Stimulated activated CD8-positive, alpha-beta memory T cell treated with anti-CD3 and anti-CD28 coated beads, Interleukin-4, amount 100 ng/mL, for 4 hours (primary cell): Measurements from ENCODE around the gene RPLP1.

Experiments
- DNase-seq, 2 donors: peaks; one replicate each; pipeline ENCODE4 v3.0.0-alpha.2; 2020; ENCODE audit warnings: low read depth in 2 of 2, low spot score in 1 of 2

RPLP1 gene

DNA sequence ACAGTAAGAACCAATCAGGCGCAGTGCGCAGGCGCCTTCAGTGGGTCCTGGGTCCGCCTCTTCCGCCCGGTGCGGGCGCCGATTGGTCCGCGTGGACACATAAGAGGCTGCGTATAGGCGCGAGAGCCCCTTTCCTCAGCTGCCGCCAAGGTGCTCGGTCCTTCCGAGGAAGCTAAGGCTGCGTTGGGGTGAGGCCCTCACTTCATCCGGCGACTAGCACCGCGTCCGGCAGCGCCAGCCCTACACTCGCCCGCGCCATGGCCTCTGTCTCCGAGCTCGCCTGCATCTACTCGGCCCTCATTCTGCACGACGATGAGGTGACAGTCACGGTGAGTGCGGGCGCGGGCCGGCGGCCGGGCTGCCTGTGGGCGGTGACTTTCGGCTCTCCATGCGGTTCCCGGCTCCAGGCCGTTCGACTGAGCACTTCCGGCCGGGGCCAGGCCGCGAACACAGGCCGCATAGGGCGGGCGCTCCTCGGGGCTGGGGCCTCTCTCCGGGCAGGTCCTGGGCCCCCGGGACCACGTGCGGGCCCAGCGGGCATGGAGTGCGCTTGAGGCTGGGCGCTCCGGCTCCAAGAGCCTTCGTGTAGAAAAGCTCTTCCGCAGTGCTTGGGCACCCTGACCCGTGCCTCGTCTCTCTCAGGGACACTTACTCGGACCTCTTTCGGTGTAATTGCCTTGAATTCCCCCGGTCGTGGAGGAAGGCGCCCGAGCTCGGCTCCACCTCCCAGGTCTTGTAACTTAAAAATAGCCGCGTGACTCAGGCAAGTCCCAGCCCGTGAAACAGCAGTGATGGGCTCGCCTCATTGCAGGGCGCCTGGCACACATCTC lies at the start of gene RPLP1:
RPLP1 (plus strand) TSS at position 127 of the 830 bp plus-strand sequence; CDS start at position 258, 131 bp downstream.
- DNase-seq = peak; percentile 88 to 91

DNA sequence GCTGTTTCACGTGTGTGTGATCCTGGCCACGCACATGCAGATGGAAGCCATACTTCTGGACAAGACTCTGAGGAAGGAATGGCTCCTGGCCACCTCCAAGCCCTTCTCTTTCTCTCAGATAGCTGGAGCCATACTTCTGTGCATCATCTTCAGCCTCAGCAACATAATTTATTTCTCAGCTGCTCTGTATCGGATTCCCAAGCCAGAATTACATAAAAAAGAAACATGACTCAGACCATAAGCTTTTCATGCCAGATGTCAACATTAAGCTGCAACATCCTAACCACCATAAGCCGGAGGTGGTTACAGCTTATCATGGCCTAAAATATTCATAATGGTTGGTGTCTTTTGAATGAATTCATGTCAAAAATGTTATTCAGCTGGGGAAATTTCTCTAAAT lies 49.0 kb upstream of the RPLP1 start:
- DNase-seq = no peak

DNA sequence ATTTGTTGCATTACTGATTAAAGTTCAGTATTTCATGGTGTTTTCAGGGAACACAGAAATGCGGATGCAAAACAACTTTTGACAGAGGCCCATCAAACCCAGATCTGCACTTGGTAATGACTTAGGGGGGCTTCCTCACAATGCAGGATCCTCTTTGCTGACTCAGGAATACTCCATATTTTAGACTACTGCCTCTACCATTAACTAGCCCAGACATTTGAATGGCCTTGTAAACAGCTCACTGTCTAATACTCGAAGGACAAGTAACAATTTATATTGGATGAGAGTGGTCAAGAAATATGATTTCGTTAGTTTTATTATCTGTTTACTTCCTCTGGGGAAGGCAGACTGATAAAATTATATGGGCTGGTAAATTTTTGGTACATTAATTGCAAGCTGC lies 47.5 kb upstream of the RPLP1 start:
- no peak for DNase-seq

DNA sequence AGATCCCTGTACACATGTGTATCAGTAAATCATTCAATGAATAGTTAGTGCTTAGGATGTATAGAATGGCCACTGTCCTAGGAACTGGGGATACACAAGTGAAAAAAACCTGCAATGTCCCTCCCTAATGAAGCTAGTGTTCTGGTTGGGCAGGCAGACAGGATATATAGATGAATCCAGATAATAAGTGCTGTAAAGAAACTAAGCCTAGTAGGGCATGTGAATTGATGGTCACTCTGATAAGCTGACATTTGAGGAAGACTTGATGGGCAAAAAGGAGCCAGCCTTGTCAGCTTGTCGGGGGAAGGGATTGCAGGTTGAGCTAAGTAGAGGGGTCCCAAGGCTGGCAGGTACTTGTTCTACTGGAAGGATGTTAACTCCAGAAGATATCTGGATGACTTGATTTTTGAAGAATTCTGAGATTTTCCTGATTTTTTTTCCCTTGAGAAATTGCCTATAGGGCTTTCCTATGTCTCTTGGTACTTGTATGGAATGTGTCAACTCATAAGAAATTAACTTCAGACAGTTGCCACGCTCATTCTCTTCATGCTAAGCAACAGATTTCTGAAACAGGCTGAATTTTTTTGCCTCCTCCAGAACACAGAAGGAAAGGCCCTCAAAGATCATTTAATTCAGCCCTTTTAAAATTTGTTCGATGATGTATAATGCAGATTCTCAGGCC lies 44.8 kb upstream of the RPLP1 start:
- no peak for DNase-seq

DNA sequence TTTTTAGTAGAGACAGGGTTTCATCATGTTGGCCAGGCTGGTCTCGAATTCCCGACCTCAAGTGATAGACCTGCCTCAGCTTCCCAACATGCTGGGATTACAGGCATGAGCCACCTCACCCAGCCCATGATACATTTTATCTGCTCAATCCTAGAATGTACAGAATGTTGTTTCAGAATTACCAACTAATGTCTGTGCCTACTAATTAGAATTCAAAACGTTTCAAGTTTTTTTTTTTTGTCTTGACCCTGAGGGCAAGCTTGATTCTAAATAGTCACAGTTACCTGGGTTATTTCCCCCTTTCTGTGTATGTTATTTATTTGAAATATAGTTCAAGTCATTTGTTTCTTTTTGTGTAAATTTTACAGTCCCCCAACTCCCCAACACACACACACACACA lies 43.8 kb upstream of the RPLP1 start:
- no peak for DNase-seq

DNA sequence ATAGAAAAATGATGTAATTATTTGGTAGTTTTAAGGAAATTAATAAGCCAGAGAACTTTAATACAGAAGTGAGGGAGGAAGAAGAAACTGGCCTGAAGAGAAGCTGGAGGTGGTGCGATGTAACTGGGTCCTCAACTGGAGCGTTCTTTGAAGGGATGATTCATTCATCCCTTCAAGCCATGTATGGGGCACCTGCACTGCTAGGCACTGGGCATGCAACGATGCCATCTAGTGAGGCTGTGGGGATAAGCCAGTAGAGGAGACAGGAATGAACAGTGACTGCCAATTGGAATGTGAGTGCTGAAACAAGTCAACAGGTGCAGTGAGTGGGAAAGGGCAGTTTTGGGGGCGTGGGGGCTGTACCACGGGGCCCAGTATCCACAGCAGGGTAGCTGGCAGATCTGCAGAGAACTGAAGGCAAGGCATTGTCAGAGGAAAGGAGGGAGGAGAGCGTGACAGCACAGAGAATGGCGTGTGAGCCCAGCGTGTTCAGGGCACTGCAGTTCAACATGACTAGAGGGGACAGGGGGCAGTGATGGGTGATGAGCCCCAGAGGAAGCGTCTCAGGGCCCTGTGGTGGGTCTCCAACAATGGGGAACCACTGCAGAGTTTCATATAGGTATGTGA lies 42.3 kb upstream of the RPLP1 start:
- no peak for DNase-seq

DNA sequence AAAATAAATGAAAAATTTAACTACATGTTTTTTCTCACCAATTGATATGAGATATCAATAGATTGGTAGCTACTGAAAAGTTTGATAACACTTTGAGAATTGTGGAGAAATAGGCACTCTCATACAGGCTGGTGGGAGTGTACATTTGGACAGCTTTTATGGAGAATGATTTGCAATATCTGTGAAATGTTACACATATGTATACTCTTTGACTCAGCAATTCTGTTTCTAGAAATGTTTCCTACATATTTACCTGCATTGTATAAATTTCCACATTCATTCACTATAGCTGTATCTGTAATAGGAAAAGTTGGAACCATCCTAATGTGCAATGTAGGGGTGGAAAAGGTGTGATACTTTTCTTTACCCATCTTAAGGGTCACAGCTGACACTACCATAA lies 40.3 kb upstream of the RPLP1 start:
- DNase-seq = no peak

DNA sequence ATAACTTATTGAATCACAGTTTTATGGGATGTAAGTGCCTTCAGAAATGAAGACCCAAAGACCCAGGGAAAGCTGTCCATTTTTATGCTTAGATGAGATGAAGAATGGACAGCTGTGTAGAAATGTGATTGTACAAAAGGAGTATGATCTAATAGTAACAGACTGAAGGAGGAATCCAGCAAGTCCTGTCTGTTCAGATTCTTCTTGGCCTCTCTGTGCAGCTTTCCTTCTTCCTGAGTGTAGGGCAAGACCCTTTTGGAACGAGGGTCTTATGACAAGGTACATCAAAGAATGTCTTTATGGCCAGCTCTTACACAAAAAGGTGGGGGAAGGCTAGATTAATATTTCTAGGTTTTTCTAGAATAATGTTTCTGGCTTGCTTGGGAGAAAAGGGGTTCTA lies 39.9 kb upstream of the RPLP1 start:
- DNase-seq = no peak

DNA sequence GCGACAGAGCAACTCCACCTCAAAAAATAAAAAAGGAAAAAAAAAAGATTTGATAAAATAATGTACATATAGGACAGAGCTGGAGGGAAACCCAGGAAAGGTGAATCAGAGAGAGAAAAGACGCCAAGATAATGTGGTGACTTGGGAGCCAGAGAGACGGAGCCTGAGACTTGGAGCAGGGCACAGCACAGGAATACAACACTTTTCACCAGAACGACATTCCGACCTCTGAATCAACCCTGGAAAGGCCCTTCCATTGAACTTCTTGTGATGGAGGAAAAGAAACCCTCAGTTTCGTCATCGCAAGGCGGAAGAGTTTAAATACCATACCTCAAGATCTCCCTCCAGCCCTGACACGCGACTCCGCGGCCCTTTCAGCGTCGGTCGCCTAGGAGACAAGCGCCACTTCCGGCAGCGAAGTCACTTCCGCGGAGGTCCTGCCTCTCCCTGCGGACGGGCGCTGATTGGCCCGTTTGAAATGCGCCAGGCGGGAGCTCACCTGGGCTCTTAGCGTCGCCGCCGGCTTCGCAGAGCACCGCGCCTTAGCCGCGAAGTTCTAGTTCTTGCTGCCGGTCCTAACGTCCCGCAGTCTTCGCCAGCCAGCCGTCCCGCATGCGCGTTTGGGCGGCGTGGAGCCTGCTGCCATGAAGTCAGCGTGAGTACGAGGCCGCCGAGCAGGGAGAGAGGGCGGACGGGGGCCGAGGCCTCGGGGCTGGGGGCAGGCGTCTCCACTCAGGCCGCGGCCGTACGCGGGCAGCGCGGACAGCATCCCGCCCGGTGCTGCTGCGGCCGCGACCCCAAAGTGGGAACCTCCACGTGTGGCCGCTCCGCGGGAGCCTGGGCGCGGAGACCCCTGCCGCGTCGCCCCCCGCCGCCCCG lies 38.6 kb upstream of the RPLP1 start, which contains the start of gene KIF23:
KIF23 (plus strand) TSS at position 528 of the 879 bp plus-strand sequence; CDS start at position 645, 117 bp downstream.
- peak; percentile 84 for DNase-seq

DNA sequence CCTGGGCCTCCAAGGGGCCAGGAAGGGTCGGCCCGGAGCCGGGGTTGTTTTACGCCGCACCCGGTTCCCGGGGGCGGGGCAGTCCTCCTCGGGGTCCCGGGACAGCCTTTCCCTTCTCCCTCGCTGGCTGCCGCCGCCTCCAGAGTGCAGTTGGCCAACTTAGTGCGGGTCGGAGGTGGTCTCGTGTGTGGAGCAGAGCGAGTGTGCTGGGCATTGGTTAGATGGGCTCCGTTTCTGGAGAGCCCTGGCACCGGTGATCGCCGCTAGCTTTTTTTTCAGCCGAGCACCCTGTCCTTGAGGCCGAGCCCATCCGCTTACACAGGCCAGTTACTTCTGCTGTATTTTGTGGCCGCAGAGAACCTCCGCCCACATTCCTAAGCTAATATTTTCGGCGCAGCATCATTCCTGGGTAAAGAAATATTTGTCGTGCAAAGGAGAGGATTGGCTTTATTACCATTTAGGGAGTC lies 37.9 kb upstream of the RPLP1 start:
- DNase-seq = no peak

DNA sequence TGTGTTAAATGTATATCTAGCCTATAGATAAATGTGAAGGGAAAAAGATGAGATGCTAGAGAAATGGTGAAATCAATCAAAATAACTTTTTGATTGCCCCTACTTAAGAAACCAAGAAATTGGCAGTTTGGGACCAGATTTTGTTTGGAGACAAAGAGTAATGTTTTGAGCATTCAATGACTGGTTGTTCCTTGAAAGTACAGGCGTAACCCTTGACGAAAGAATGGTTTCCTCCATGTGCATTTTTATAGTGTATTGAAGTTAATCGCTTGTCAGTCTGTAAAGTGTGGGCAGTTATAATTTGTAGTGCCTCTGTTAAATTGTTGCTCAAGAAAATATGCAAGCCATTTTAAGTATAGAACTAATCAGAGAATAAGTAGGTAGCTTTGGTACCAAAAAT lies 37.2 kb upstream of the RPLP1 start:
- no peak for DNase-seq

DNA sequence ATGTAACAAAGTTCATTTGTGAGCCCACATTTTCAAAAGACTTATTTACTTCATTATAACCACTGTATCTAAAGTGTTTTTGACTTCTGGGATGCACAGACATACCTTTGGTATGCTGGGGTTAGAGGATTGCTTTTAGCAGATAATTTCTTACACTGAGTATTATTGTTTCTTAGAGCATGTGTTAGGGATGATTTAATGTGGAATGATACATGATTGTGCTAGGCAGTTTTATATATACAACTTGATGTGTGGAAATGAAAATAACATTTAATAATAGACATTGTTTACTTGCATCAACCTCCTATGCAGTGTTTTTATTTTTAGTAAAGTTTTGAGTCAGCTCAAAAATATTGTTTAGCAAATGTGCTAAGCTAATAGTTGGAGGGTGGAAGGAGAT lies 35.0 kb upstream of the RPLP1 start:
- no peak for DNase-seq

DNA sequence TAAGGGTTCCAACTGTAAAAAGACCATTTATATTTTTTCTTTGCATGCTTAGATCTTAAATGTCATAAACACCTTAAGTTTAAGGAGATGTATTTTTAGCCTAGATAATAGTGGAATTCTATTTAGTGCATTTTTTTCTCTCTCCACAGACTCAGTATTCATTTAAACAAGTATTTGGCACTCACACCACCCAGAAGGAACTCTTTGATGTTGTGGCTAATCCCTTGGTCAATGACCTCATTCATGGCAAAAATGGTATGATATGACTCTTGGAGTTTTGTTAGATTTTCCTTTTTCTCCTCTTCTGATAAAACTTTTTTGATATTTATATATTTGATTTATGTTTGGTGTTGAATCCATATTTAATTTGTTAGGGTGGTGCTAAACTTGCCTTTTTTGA lies 31.1 kb upstream of the RPLP1 start:
- DNase-seq = no peak

DNA sequence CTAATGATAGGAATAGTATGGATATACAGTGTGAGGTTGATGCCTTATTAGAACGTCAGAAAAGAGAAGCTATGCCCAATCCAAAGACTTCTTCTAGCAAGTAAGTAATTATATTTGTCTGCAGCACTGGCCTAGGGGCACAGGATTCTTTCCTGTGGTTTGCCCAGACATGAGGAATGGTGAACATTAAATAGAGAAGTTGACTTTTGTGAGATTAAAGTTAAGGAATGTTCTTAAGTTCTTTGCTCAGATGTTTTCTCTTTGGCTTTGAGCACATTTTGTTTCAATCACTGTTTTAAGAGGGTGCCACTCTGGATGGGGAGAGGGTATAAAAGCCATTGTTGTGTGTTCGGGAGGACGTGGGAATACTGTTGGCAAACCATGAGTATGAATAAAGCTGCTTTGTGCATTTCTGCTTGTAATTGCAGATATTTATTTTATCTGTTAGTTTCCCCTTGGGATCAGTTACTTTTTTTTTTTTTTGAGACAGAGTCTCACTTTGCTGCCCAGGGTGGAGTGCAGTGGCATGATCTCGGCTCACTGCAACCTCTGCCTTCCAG lies 30.2 kb upstream of the RPLP1 start:
- no peak for DNase-seq

DNA sequence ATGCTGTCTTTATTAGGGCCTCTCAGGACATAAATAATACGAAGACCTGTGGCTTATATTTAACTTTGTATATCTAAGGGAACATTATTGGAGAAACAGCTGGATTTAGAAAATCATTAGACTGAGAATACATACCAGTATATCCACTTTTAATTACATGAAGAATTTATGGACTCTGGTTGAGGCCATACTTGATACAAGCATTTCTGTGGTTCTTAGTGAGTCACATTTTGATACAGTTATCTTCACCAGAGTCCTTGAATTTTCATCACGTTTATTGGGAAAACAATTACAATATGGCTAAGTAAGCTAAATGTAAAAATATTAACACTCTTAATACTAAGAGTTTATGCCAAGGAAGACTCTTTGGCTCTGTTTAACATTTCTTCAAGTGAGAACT lies 28.6 kb upstream of the RPLP1 start:
- no peak for DNase-seq

DNA sequence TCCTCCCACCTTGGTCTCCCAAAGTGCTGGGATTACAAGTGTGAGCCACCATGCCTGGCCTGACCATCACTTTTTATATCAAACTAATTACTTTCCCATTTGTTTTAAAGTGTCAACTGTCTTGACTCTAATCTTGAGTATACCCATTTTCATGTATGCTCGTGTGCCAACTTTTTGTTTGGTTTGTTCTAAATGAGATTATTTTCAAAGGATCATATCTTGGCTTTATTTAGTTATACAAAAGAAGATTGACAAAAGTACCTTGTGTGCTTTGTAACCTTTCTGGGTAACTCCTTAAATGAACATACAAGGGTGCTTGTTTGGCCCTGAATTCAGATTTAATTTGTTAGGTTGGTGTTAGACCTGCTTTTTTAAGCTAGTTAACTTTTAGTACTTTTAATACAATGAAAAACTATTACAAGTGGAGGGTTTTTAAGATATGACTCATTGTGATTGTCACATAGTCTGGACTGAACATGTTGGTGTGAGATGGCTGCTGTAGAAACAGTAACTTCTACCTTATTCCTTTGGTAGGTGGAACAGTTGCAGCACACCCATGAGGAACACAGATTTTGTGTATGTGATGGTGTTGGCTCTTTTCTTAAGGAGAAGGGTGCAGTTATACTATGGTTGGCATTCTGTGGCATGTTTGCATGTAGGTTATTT lies 27.7 kb upstream of the RPLP1 start:
- no peak for DNase-seq

DNA sequence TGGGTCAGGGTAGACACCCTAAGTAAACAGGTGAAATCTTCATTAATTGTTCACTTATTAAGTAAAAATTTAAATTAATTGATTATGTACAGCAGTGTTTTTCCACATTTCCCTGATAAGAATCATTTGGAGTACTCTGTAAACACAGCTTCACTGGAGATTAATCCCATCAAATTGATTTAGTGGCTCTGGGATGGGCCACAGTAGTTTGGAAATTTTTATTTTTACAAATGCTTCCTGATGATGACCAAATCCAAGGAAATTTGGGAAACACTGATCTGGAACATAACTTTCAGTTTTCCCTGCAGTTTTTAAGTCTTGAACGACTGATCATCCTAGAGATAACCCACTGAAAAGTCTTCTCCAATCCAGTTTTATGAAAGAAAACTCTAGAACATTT lies 18.8 kb upstream of the RPLP1 start:
- DNase-seq = no peak

DNA sequence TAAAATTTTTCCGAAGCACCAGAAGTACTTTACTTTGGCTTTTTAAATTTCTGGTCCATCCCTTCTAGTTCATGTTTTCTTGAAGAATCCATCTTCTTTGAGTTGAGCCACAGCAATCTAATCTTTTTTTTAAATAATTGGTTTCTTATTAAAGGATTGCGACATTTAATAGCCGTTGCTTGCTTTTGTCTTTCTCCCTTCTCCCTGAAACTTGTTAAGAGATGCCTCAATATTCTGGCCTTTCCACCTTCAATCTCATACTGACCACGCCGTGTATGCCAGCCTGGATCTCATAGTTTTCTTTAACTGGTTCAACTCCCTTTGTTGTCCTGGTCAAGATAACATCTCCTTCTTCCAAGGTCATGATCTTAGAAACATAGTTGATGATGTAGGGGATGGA lies 18.4 kb upstream of the RPLP1 start:
- no peak for DNase-seq

DNA sequence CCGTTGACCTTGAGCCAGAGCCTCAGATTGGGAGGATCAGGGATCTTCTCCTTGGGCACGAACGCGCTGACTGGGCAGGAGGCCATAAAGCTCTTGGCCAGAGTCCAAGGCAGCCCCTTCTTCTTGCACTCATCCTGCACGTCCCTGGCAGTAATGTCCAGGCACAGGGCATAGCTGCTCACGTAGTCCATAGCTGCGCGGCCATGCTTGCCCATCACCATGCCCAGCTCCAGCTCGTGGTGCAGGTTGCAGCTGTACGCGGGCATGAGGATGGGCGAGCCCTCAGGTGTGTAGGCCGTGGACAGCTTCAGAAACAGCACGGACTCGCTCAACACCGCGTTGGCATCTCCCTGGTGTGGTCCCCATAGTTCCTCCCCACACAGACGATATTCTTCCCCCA lies 17.9 kb upstream of the RPLP1 start:
- DNase-seq = no peak

DNA sequence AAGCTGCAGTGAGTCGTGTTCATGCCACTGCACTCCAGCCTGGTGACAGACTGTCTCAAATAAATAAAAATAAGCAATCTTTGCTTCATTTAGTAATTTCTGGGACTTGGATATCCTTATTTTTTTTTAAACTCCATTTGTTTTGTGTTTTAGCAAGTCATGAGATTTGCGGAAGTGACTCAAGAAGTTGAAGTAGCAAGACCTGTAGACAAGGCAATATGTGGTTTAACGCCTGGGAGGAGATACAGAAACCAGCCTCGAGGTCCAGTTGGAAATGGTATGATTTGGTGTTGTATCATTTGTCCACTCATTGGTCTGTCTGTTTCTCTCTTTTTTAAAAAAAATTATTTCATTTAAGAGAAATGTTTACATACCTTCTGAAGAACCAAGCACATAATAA lies 16.6 kb upstream of the RPLP1 start:
- DNase-seq = no peak
